HG03064 (cell line): ENCODE measurements around the gene GAST.

Experiments used
- ATAC-seq: cut with Tn5 transposase; IDR thresholded peaks from one replicate; pipeline ENCODE4 v1.9.1; 2021; ENCODE audit warnings: low read depth; ENCODE audit not compliant: unreplicated experiment

GAST gene

GRCh38 chr17:41738077-41738800 is 26.1 kb downstream of the GAST start:
- ATAC-seq = no peak

GRCh38 chr17:41738801-41739112 is 26.6 kb downstream of the GAST start:
- ATAC-seq = no peak

GRCh38 chr17:41739661-41740352 is 27.7 kb downstream of the GAST start:
- no peak for ATAC-seq

GRCh38 chr17:41740506-41740905 is 28.4 kb downstream of the GAST start:
- ATAC-seq = no peak

- no peak for ATAC-seq
Measured at GRCh38 chr17:41741709-41742108, 29.6 kb downstream of the GAST start.

- ATAC-seq = no peak
Measured at GRCh38 chr17:41748275-41748674, 36.1 kb downstream of the GAST start.

- ATAC-seq = no peak
Measured at GRCh38 chr17:41750862-41751261, 38.7 kb downstream of the GAST start.

GRCh38 chr17:41751288-41751687 is 39.2 kb downstream of the GAST start:
- no peak for ATAC-seq

- ATAC-seq = no peak
Measured at GRCh38 chr17:41754066-41754465, 41.9 kb downstream of the GAST start.

- no peak for ATAC-seq
Measured at GRCh38 chr17:41758601-41759000, 46.5 kb downstream of the GAST start.

GRCh38 chr17:41760878-41761277 is 48.7 kb downstream of the GAST start:
- no peak for ATAC-seq

- ATAC-seq = no peak
Measured at GRCh38 chr17:41762391-41762790, 50.3 kb downstream of the GAST start.

GRCh38 chr17:41762841-41763240 is 50.7 kb downstream of the GAST start:
- ATAC-seq = no peak

- ATAC-seq = no peak
Measured at GRCh38 chr17:41763327-41763726, 51.2 kb downstream of the GAST start.
